Measurements from ENCODE around the gene GSN. TPM values are rescaled to one million over a fixed set of nuclear protein-coding genes. Genes with fewer than 3 reads are reported as not detected.

GSN gene
- total and polyA plus RNA-seq, 10 of the 15 experiments (the other 5 are each of a cell fraction or from before 2014, with no cell fraction given): 0.66 to 9.2 (median 6.2) TPM

- H3K27ac ChIP-seq (ENCODE audit: control insufficient read depth, insufficient read depth): no peak overlapping the region
- CTCF ChIA-PET: interaction anchor here (0.5 to 10.7 kb wide), 51 partner anchors 8 to 706 kb away, joined by 3 to 318 read pairs (median 5); no protein-coding TSS in a partner anchor
- H3K9me3 ChIP-seq (replicated peaks; ENCODE audit: control insufficient read depth, insufficient read depth, low read length): no peaks in the 10 kb centered on the region
- H3K79me2 ChIP-seq (ENCODE audit: control insufficient read depth, insufficient read depth, low read length): no peaks in the 10 kb centered on the region
- no peak overlapping the region for H3K9ac ChIP-seq (ENCODE audit: control insufficient read depth, insufficient read depth, low read length)
- H3K4me1 ChIP-seq (ENCODE audit: control insufficient read depth, insufficient read depth, low read length): peaks cover 9% of the 10 kb centered on the region
- no peaks in the 10 kb centered on the region; a peak in 1 of 4 replicates for H3K36me3 ChIP-seq (ENCODE audit: control insufficient read depth in 2 of 2, insufficient read depth in 2 of 2, low read length in 1 of 2)
- 56% methylated on average over 5 of the region's 5 CpGs for WGBS (ENCODE audit: insufficient coverage, insufficient replicate concordance, low lambda C conversion rate, missing lambda C conversion rate)
- no peaks in the 10 kb centered on the region for H3K27me3 ChIP-seq (replicated peaks in 1 of 2; ENCODE audit: control insufficient read depth in 2 of 2, insufficient read depth in 2 of 2, low read length in 1 of 2)
- POLR2A ChIA-PET: interaction anchor here (0.6 kb wide), 1 partner anchor 535 kb away, joined by 6 read pairs; no protein-coding TSS in a partner anchor
- no peaks in the 10 kb centered on the region for H4K20me1 ChIP-seq (ENCODE audit: control insufficient read depth, insufficient read depth)
- H3K4me3 ChIP-seq: no peak overlapping the region
- intact Hi-C loops (cut with micrococcal nuclease; ENCODE audit: unreplicated experiment) (no loop called here), in situ Hi-C loops (cut with MboI) (loop anchor here (5.0 kb wide), 2 partner anchors 78 to 102 kb away; no protein-coding TSS in a partner anchor)
- no peak for DNase-seq (ENCODE audit: low read depth, low spot score)
- SMC1A ChIA-PET (ENCODE audit: uncharacterized antibody, unreplicated experiment): interaction anchor here (0.8 to 9.5 kb wide), 26 partner anchors 9 to 338 kb away, joined by 3 to 147 read pairs (median 5); no protein-coding TSS in a partner anchor
- no peak overlapping the region for H3K4me2 ChIP-seq (ENCODE audit: control insufficient read depth, insufficient read depth)
- no TSS peak for BruUV-seq (replicated peaks)
- ATAC-seq: no peak
- RAD21 ChIA-PET (ENCODE audit: unreplicated experiment): interaction anchor here (0.6 to 6.0 kb wide), 17 partner anchors 15 to 474 kb away, joined by 3 to 106 read pairs (median 4); no protein-coding TSS in a partner anchor
- no peak overlapping the region for H2AFZ ChIP-seq (ENCODE audit: control insufficient read depth, low read depth, low read length)
- no peak for FAIRE-seq
- TF ChIP-seq TARDBP (IDR thresholded peaks at IDR 0.05; ENCODE audit: borderline replicate concordance) (no peak), MTA2 (IDR thresholded peaks at IDR 0.05; ENCODE audit: low read depth) (no peak), EGR1 (IDR thresholded peaks at IDR 0.05; ENCODE audit: borderline replicate concordance in 1 of 2, low read depth in 2 of 2, low read length in 2 of 2) (no peak), RAD21 (IDR thresholded peaks at IDR 0.05; ENCODE audit: insufficient read depth, low read depth, low read length) (no peak), ASH2L (IDR thresholded peaks at IDR 0.05; ENCODE audit: borderline replicate concordance, low read depth) (no peak), IRF4 (IDR thresholded peaks at IDR 0.05; ENCODE audit: low read depth, low read length) (no peak), NFXL1 (IDR thresholded peaks at IDR 0.05; ENCODE audit: borderline replicate concordance) (no peak), HDGF (IDR thresholded peaks at IDR 0.05) (no peak), ZBTB40 (IDR thresholded peaks at IDR 0.05; ENCODE audit: borderline replicate concordance) (no peak), POU2F2 (IDR thresholded peaks at IDR 0.05; ENCODE audit: borderline replicate concordance, low read depth, low read length) (no peak), CREM (IDR thresholded peaks at IDR 0.05; ENCODE audit: low read depth) (no peak), ZNF384 (IDR thresholded peaks at IDR 0.05; ENCODE audit: borderline replicate concordance, low read depth, low read length) (no peak), SMAD5 (IDR thresholded peaks at IDR 0.05; ENCODE audit: low read depth) (no peak), CBFB (IDR thresholded peaks at IDR 0.05; ENCODE audit: low read depth) (no peak), IRF5 (IDR thresholded peaks at IDR 0.05; ENCODE audit: borderline replicate concordance) (no peak), PRDM15 (CRISPR knock-in tag; IDR thresholded peaks at IDR 0.05) (no peak), RBBP5 (conservative IDR thresholded peaks at IDR 0.05) (no peak)
These were observed 51.4 kb downstream of the GSN start for GRCh38 chr9:121319383-121319780.
